K562 (cell line): ENCODE measurements around the gene ACER3. TPM values are rescaled to one million over a fixed set of nuclear protein-coding genes. Genes with fewer than 3 reads are reported as not detected.

ENCODE experiments used
- CEBPB ChIP-seq: fragments of 450-650 bp; IDR thresholded peaks from 2 replicates; pipeline ENCODE4 v1.6.1; 2016; ENCODE audit warnings: missing genetic modification characterization, missing compliant biosample characterization
- ESRRA ChIP-seq: fragments of 450-650 bp; IDR thresholded peaks from 2 replicates; pipeline ENCODE4 v1.6.1; 2014; ENCODE audit warnings: low read depth, mild to moderate bottlenecking, moderate library complexity, borderline replicate concordance
- ETV1 ChIP-seq: fragments of 450-650 bp; conservative IDR thresholded peaks from 2 replicates; pipeline ENCODE4 v1.6.1; 2016; ENCODE audit warnings: missing genetic modification characterization, control low read depth, low read depth, missing compliant biosample characterization
- FOSL1 ChIP-seq: fragments of 200-800 bp; sonication (Bioruptor generic); conservative IDR thresholded peaks from 2 replicates; pipeline ENCODE4 v1.6.1; 2016; ENCODE audit warnings: missing genetic modification characterization, missing compliant biosample characterization
- HDAC1 ChIP-seq, 2 experiments: fragments of 450-650 bp; IDR thresholded peaks; 2 replicates each; pipeline ENCODE4 v1.6.1; 2016 to 2017; ENCODE audit warnings: inconsistent platforms in 1 of 2, mild to moderate bottlenecking in 1 of 2, moderate library complexity in 1 of 2
- HDAC2 ChIP-seq: fragments of 450-650 bp; IDR thresholded peaks from 2 replicates; pipeline ENCODE4 v1.6.1; 2016; ENCODE audit warnings: mild to moderate bottlenecking
- HNRNPUL1 ChIP-seq: fragments of 200-400 bp; formaldehyde crosslinking; IDR thresholded peaks from 2 replicates; pipeline ENCODE4 v1.6.1; 2017; ENCODE audit warnings: low read length
- JUND ChIP-seq, 2 experiments: IDR thresholded peaks; 2 replicates in 1 of 2; 3 replicates in 1 of 2; pipeline ENCODE4 v1.6.1; 2011; ENCODE audit warnings: borderline replicate concordance in 2 of 2, low read depth in 2 of 2, low read length in 2 of 2, improper control_type of control experiment in 1 of 2, missing biosample characterization in 1 of 2, missing genetic modification characterization in 1 of 2, missing genetic modification reagents in 1 of 2
- MAFG ChIP-seq: fragments of 450-650 bp; conservative IDR thresholded peaks from 2 replicates; pipeline ENCODE4 v1.6.1; 2016; ENCODE audit warnings: missing genetic modification characterization, missing compliant biosample characterization
- MXI1 ChIP-seq: IDR thresholded peaks from 2 replicates; pipeline ENCODE4 v1.6.1; 2011; ENCODE audit warnings: low read depth, mild to moderate bottlenecking, improper control_type of control experiment, low read length
- NELFE ChIP-seq: IDR thresholded peaks from 2 replicates; pipeline ENCODE4 v1.6.1; 2011; ENCODE audit warnings: mild to moderate bottlenecking; ENCODE audit not compliant: insufficient read depth, insufficient read length
- PCBP1 ChIP-seq: fragments of 200-400 bp; formaldehyde crosslinking; IDR thresholded peaks from 2 replicates; pipeline ENCODE4 v1.6.1; 2018; ENCODE audit warnings: mild to moderate bottlenecking, low read depth, low read length; ENCODE audit not compliant: poor library complexity, severe bottlenecking
- POLR2A ChIP-seq: fragments of 450-650 bp; conservative IDR thresholded peaks from 2 replicates; pipeline ENCODE4 v1.6.1; 2016
- SIN3A ChIP-seq, 2 experiments: fragments of 150-350 bp in 1 of 2; IDR thresholded peaks; 2 replicates each; pipeline ENCODE4 v1.6.1; 2011 to 2016; ENCODE audit warnings: borderline replicate concordance in 2 of 2, low read depth in 2 of 2, low read length in 2 of 2, mild to moderate bottlenecking in 2 of 2, moderate library complexity in 2 of 2; ENCODE audit not compliant: control insufficient read depth in 1 of 2
- ZC3H4 ChIP-seq: sonication (generic); formaldehyde crosslinking; IDR thresholded peaks from 2 replicates; pipeline ENCODE4 v1.9.0; 2021; ENCODE audit warnings: missing genetic modification reagents, borderline replicate concordance
- ZFP1 ChIP-seq: fragments of 450-650 bp; formaldehyde crosslinking; IDR thresholded peaks from 2 replicates; pipeline ENCODE4 v1.4.0; 2020; ENCODE audit warnings: mild to moderate bottlenecking, mixed read lengths
- ZKSCAN1 ChIP-seq: fragments of 150-350 bp; IDR thresholded peaks from 2 replicates; pipeline ENCODE4 v1.6.1; 2016; ENCODE audit warnings: low read depth, low read length
- ZNF12 ChIP-seq: sonication (generic); formaldehyde crosslinking; IDR thresholded peaks from 2 replicates; pipeline ENCODE4 v1.4.0; 2020; ENCODE audit warnings: mild to moderate bottlenecking, missing genetic modification reagents
- ZNF449 ChIP-seq: fragments of 250-450 bp; sonication (Bioruptor Pico); IDR thresholded peaks from 2 replicates; pipeline ENCODE4 v1.8.0; 2022; ENCODE audit warnings: moderate library complexity, mild to moderate bottlenecking, inconsistent platforms
- ZNF644 ChIP-seq: fragments of 200-800 bp; sonication (Bioruptor generic); IDR thresholded peaks from 2 replicates; pipeline ENCODE4 v1.6.1; 2016; ENCODE audit warnings: low read depth, missing genetic modification characterization, missing compliant biosample characterization
- ZZZ3 ChIP-seq: fragments of 450-650 bp; IDR thresholded peaks from 2 replicates; pipeline ENCODE4 v1.6.1; 2016; ENCODE audit warnings: antibody characterized with exemption, mild to moderate bottlenecking, moderate library complexity
- polyA plus RNA-seq, 8 experiments: library from polyadenylated mRNA; depleted of rRNA in 4 of 8; stranded (reverse) in 5 of 8; unstranded in 3 of 8; fragments of >200 nt; fragmentation: Nextera tagmentation in 2 of 8; fragmentation: Illumina TruSeq in 1 of 8; extraction: Ambion mirVana in 2 of 8; extraction: Trizol in 1 of 8; gene quantifications; 2 replicates each; pipeline versions ENCODE4 v1.2.1 to v1.2.3, GENCODE V29; 2011 to 2014; ENCODE audit warnings: inconsistent platforms in 1 of 8, missing spikeins in 1 of 8
- total RNA-seq, 7 experiments: library from RNA; depleted of rRNA in 6 of 7; stranded (reverse); fragments of >200 nt in 6 of 7; fragmentation: Illumina TruSeq in 2 of 7; extraction: Trizol in 2 of 7; gene quantifications; 2 replicates each; pipeline versions ENCODE4 v1.2.1 to v1.2.3, GENCODE V29; 2011 to 2021; ENCODE audit warnings: low replicate concordance in 1 of 7
- TF ChIP-seq, protein P1 (sequence below): fragments of 250-450 bp; sonication (Bioruptor Pico); IDR thresholded peaks from 2 replicates; pipeline ENCODE4 v1.8.0; 2021; ENCODE audit warnings: moderate library complexity, mild to moderate bottlenecking, inconsistent platforms
- TF ChIP-seq, protein P2 (sequence below): fragments of 450-650 bp; formaldehyde crosslinking; IDR thresholded peaks from 2 replicates; pipeline ENCODE4 v1.4.0; 2020; ENCODE audit warnings: mild to moderate bottlenecking, moderate library complexity
- TF ChIP-seq, protein P3 (sequence below): sonication (generic); formaldehyde crosslinking; IDR thresholded peaks from 2 replicates; pipeline ENCODE4 v1.8.1; 2023; ENCODE audit warnings: mild to moderate bottlenecking, missing genetic modification reagents

ACER3 gene
- total and polyA plus RNA-seq, 9 of the 15 experiments (the other 6 are each of a cell fraction or from before 2014, with no cell fraction given) = 2.0 to 23.8 (median 9.5) TPM

GRCh38 chr11:76822406-76822805, 38.3 kb upstream of the ACER3 start (continued):
- peak in 1 of 2 experiments; percentile 34; a peak in 2 of 4 replicates for TF ChIP-seq HDAC1 (IDR thresholded peaks at IDR 0.05)
- TF ChIP-seq, protein P1, sequence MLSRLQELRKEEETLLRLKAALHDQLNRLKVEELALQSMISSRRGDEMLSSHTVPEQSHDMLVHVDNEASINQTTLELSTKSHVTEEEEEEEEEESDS (CRISPR knock-in tag) = no peak
- TF ChIP-seq ZFP1 (CRISPR knock-in tag) = no peak
- TF ChIP-seq SIN3A (IDR thresholded peaks at IDR 0.05; ENCODE audit: borderline replicate concordance in 2 of 2, control insufficient read depth in 1 of 2, low read depth in 2 of 2, low read length in 2 of 2) = no peak
- TF ChIP-seq ETV1 (tag) = no peak
- no peak for TF ChIP-seq ZNF12 (CRISPR knock-in tag)
- no peak for TF ChIP-seq ZZZ3
- TF ChIP-seq ESRRA = no peak
- 0 out of 2 replicates have a peak, but pooled peaks have one; percentile 5 for TF ChIP-seq MAFG (tag)
- no peak for TF ChIP-seq MXI1
- no peak for TF ChIP-seq HNRNPUL1
- TF ChIP-seq POLR2A = no peak
- no peak for TF ChIP-seq PCBP1
- no peak for TF ChIP-seq ZNF644 (tag)
- TF ChIP-seq ZNF449 (CRISPR knock-in tag) = no peak
- no peak for TF ChIP-seq ZKSCAN1
- TF ChIP-seq, protein P2, sequence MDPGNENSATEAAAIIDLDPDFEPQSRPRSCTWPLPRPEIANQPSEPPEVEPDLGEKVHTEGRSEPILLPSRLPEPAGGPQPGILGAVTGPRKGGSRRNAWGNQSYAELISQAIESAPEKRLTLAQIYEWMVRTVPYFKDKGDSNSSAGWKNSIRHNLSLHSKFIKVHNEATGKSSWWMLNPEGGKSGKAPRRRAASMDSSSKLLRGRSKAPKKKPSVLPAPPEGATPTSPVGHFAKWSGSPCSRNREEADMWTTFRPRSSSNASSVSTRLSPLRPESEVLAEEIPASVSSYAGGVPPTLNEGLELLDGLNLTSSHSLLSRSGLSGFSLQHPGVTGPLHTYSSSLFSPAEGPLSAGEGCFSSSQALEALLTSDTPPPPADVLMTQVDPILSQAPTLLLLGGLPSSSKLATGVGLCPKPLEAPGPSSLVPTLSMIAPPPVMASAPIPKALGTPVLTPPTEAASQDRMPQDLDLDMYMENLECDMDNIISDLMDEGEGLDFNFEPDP (CRISPR knock-in tag) = no peak
- peak; percentile 59; the same call in 1 of the 2 replicates for TF ChIP-seq HDAC2
- TF ChIP-seq NELFE = no peak
- TF ChIP-seq, protein P3, sequence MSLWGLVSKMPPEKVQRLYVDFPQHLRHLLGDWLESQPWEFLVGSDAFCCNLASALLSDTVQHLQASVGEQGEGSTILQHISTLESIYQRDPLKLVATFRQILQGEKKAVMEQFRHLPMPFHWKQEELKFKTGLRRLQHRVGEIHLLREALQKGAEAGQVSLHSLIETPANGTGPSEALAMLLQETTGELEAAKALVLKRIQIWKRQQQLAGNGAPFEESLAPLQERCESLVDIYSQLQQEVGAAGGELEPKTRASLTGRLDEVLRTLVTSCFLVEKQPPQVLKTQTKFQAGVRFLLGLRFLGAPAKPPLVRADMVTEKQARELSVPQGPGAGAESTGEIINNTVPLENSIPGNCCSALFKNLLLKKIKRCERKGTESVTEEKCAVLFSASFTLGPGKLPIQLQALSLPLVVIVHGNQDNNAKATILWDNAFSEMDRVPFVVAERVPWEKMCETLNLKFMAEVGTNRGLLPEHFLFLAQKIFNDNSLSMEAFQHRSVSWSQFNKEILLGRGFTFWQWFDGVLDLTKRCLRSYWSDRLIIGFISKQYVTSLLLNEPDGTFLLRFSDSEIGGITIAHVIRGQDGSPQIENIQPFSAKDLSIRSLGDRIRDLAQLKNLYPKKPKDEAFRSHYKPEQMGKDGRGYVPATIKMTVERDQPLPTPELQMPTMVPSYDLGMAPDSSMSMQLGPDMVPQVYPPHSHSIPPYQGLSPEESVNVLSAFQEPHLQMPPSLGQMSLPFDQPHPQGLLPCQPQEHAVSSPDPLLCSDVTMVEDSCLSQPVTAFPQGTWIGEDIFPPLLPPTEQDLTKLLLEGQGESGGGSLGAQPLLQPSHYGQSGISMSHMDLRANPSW = no peak
- TF ChIP-seq ZC3H4 (CRISPR knock-in tag) = no peak
- 0 out of 2 replicates have a peak, but pooled peaks have one; percentile 6 for TF ChIP-seq JUND (IDR thresholded peaks at IDR 0.05; ENCODE audit: borderline replicate concordance, low read depth, low read length)
- TF ChIP-seq JUND (tag; IDR thresholded peaks at IDR 0.05; ENCODE audit: borderline replicate concordance, low read depth, low read length) = peak; percentile 33; the same call in 1 of the 3 replicates
- peak; percentile 71 for TF ChIP-seq CEBPB (tag)
- TF ChIP-seq FOSL1 = no peak
